ENCODE results near the gene CHRM1.

Gene CHRM1

GRCh38 chr11:62925745-62926679 is 4.8 kb upstream of the CHRM1 start:
- no peak for DNase-seq (ENCODE audit: low read depth)
- TF ChIP-seq CTCF (IDR thresholded peaks at IDR 0.05; ENCODE audit: control insufficient read depth, insufficient read depth, low read depth, low read length, missing control alignments), result no peak
- H3K4me3 ChIP-seq (ENCODE audit: control insufficient read depth, low read depth, low read length), result peak overlapping the region; percentile 7

- no peak for TF ChIP-seq CTCF (IDR thresholded peaks at IDR 0.05; ENCODE audit: control insufficient read depth, insufficient read depth, low read depth, low read length, missing control alignments)
- DNase-seq (ENCODE audit: low read depth), result no peak
- no peak overlapping the region for H3K4me3 ChIP-seq (ENCODE audit: control insufficient read depth, low read depth, low read length)
Measured at GRCh38 chr11:62925308-62925707, 4.1 kb upstream of the CHRM1 start.

- peak overlapping the region; percentile 15 for H3K4me3 ChIP-seq (ENCODE audit: control insufficient read depth, low read depth, low read length)
- no peak for DNase-seq (ENCODE audit: low read depth)
- TF ChIP-seq CTCF (IDR thresholded peaks at IDR 0.05; ENCODE audit: control insufficient read depth, insufficient read depth, low read depth, low read length, missing control alignments), result no peak
Measured at GRCh38 chr11:62923601-62924411, 2.6 kb upstream of the CHRM1 start.

- TF ChIP-seq CTCF (IDR thresholded peaks at IDR 0.05; ENCODE audit: control insufficient read depth, insufficient read depth, low read depth, low read length, missing control alignments), result peak; percentile 45
- no peak for DNase-seq (ENCODE audit: low read depth)
- no peak overlapping the region; the same call in 1 of the 2 replicates for H3K4me3 ChIP-seq (ENCODE audit: control insufficient read depth, low read depth, low read length)
Measured at GRCh38 chr11:62922653-62923431, 1.7 kb upstream of the CHRM1 start.

GRCh38 chr11:62922189-62922589 is 1.0 kb upstream of the CHRM1 start:
- no peak for DNase-seq (ENCODE audit: low read depth)
- H3K4me3 ChIP-seq (ENCODE audit: control insufficient read depth, low read depth, low read length), result no peak overlapping the region
- no peak for TF ChIP-seq CTCF (IDR thresholded peaks at IDR 0.05; ENCODE audit: control insufficient read depth, insufficient read depth, low read depth, low read length, missing control alignments)

- DNase-seq (ENCODE audit: low read depth), result no peak
- TF ChIP-seq CTCF (IDR thresholded peaks at IDR 0.05; ENCODE audit: control insufficient read depth, insufficient read depth, low read depth, low read length, missing control alignments), result no peak
- H3K4me3 ChIP-seq (ENCODE audit: control insufficient read depth, low read depth, low read length), result no peak overlapping the region
Measured at GRCh38 chr11:62921573-62922188, 518 bp upstream of the CHRM1 start.
